Amniotic epithelial cell (primary cell): ENCODE results near the gene TGFBRAP1.

ENCODE experiments used
- DNase-seq: peaks from one replicate; pipeline ENCODE4 v3.0.0-alpha.2; 2010; ENCODE audit warnings: low read depth

The TGFBRAP1 gene

GRCh38 chr2:105313877-105314276, 15.7 kb downstream of the TGFBRAP1 start:
- DNase-seq = no peak

- DNase-seq = peak; percentile 51
Measured at GRCh38 chr2:105309147-105309545, 20.4 kb downstream of the TGFBRAP1 start.

GRCh38 chr2:105308382-105309146, 21.0 kb downstream of the TGFBRAP1 start:
- no peak for DNase-seq

GRCh38 chr2:105307962-105308361, 21.6 kb downstream of the TGFBRAP1 start:
- no peak for DNase-seq

- DNase-seq = no peak
Measured at GRCh38 chr2:105307550-105307949, 22.0 kb downstream of the TGFBRAP1 start.

- no peak for DNase-seq
Measured at GRCh38 chr2:105307146-105307545, 22.4 kb downstream of the TGFBRAP1 start.

GRCh38 chr2:105301646-105302045, 27.9 kb downstream of the TGFBRAP1 start:
- no peak for DNase-seq

GRCh38 chr2:105299290-105299689, 30.2 kb downstream of the TGFBRAP1 start:
- no peak for DNase-seq

- DNase-seq = no peak
Measured at GRCh38 chr2:105298017-105298416, 31.5 kb downstream of the TGFBRAP1 start.

GRCh38 chr2:105297216-105297615, 32.3 kb downstream of the TGFBRAP1 start:
- no peak for DNase-seq

GRCh38 chr2:105296017-105296611, 33.4 kb downstream of the TGFBRAP1 start:
- no peak for DNase-seq

- peak; percentile 74 for DNase-seq
Measured at GRCh38 chr2:105294844-105295481, 34.6 kb downstream of the TGFBRAP1 start.

- DNase-seq = no peak
Measured at GRCh38 chr2:105294046-105294445, 35.5 kb downstream of the TGFBRAP1 start.

- DNase-seq = no peak
Measured at GRCh38 chr2:105291981-105292380, 37.6 kb downstream of the TGFBRAP1 start.

GRCh38 chr2:105290981-105291660, 38.4 kb downstream of the TGFBRAP1 start:
- DNase-seq = no peak

- DNase-seq = no peak
Measured at GRCh38 chr2:105288133-105288532, 41.4 kb downstream of the TGFBRAP1 start.

GRCh38 chr2:105287692-105288091, 41.8 kb downstream of the TGFBRAP1 start:
- peak; percentile 45 for DNase-seq

- DNase-seq = no peak
Measured at GRCh38 chr2:105283532-105283931, 46.0 kb downstream of the TGFBRAP1 start.

- DNase-seq = no peak
Measured at GRCh38 chr2:105280281-105280680, 49.3 kb downstream of the TGFBRAP1 start.

- DNase-seq = no peak
Measured at GRCh38 chr2:105279126-105279525, 50.4 kb downstream of the TGFBRAP1 start.

- DNase-seq = no peak
Measured at GRCh38 chr2:105278654-105279053, 50.9 kb downstream of the TGFBRAP1 start.

GRCh38 chr2:105274046-105274445, 55.5 kb downstream of the TGFBRAP1 start:
- peak; percentile 85 for DNase-seq

GRCh38 chr2:105272176-105272575, 57.4 kb downstream of the TGFBRAP1 start:
- DNase-seq = no peak
